GM18519 (cell line): Measurements from ENCODE around the gene GUCY1A1.

Experiments
- ATAC-seq: cut with Tn5 transposase; IDR thresholded peaks from one replicate; pipeline ENCODE4 v1.9.1; 2021; ENCODE audit warnings: mild to moderate bottlenecking, moderate library complexity; ENCODE audit not compliant: unreplicated experiment, low FRiP score

Gene GUCY1A1

GRCh38 chr4:155688860-155689259, 22.2 kb downstream of the GUCY1A1 start:
- no peak for ATAC-seq

GRCh38 chr4:155690044-155690837, 23.6 kb downstream of the GUCY1A1 start:
- no peak for ATAC-seq

- ATAC-seq = no peak
Observed at GRCh38 chr4:155692361-155692760, 25.7 kb downstream of the GUCY1A1 start.

- ATAC-seq = no peak
Observed at GRCh38 chr4:155693015-155693663, 26.5 kb downstream of the GUCY1A1 start.

GRCh38 chr4:155694100-155694785, 27.6 kb downstream of the GUCY1A1 start:
- ATAC-seq = no peak

GRCh38 chr4:155696226-155696625, 29.6 kb downstream of the GUCY1A1 start:
- ATAC-seq = no peak

GRCh38 chr4:155696726-155697125, 30.1 kb downstream of the GUCY1A1 start:
- no peak for ATAC-seq

GRCh38 chr4:155701827-155702226, 35.2 kb downstream of the GUCY1A1 start:
- ATAC-seq = no peak

GRCh38 chr4:155703486-155704247, 37.0 kb downstream of the GUCY1A1 start:
- peak; percentile 94 for ATAC-seq

- no peak for ATAC-seq
Observed at GRCh38 chr4:155704841-155705404, 38.3 kb downstream of the GUCY1A1 start.

GRCh38 chr4:155705664-155706063, 39.0 kb downstream of the GUCY1A1 start:
- ATAC-seq = no peak

GRCh38 chr4:155706147-155706546, 39.5 kb downstream of the GUCY1A1 start:
- no peak for ATAC-seq

GRCh38 chr4:155707251-155707650, 40.6 kb downstream of the GUCY1A1 start:
- ATAC-seq = no peak

GRCh38 chr4:155708782-155709181, 42.1 kb downstream of the GUCY1A1 start:
- ATAC-seq = no peak

- ATAC-seq = no peak
Observed at GRCh38 chr4:155709918-155710317, 43.3 kb downstream of the GUCY1A1 start.

GRCh38 chr4:155711556-155711955, 44.9 kb downstream of the GUCY1A1 start:
- ATAC-seq = no peak

- no peak for ATAC-seq
Observed at GRCh38 chr4:155712846-155713245, 46.2 kb downstream of the GUCY1A1 start.

GRCh38 chr4:155713911-155714310, 47.3 kb downstream of the GUCY1A1 start:
- no peak for ATAC-seq

- no peak for ATAC-seq
Observed at GRCh38 chr4:155722336-155722735, 55.7 kb downstream of the GUCY1A1 start.

- no peak for ATAC-seq
Observed at GRCh38 chr4:155722816-155723499, 56.3 kb downstream of the GUCY1A1 start.
